Loucy (cell line): ENCODE measurements around the gene SPATA20.

Experiments
- H2AFZ ChIP-seq: fragments of 200-600 bp; sonication (generic); 2 replicates; pipeline ENCODE4 v1.6.0; 2016; ENCODE audit warnings: antibody characterized with exemption, mild to moderate bottlenecking, low read length, moderate library complexity
- H3F3A ChIP-seq: fragments of 200-600 bp; 2 replicates; pipeline ENCODE4 v1.6.0; 2016; ENCODE audit warnings: antibody characterized with exemption, low read depth, mild to moderate bottlenecking
- H3K27me3 ChIP-seq: fragments of 200-600 bp; sonication (generic); 2 replicates; pipeline ENCODE4 v1.6.1; 2014; ENCODE audit warnings: low read length, mild to moderate bottlenecking; ENCODE audit not compliant: insufficient read depth, poor library complexity, severe bottlenecking
- H3K36me3 ChIP-seq: fragments of 200-600 bp; sonication (generic); 2 replicates; pipeline ENCODE4 v1.6.1; 2016; ENCODE audit warnings: low read length; ENCODE audit not compliant: insufficient read depth
- H3K4me1 ChIP-seq: fragments of 200-600 bp; sonication (generic); 2 replicates; pipeline ENCODE4 v1.5.1; 2014; ENCODE audit warnings: low read length, mild to moderate bottlenecking; ENCODE audit not compliant: insufficient read depth, poor library complexity, severe bottlenecking
- H3K4me2 ChIP-seq: fragments of 200-600 bp; sonication (generic); 2 replicates; pipeline ENCODE4 v1.6.0; 2014; ENCODE audit warnings: antibody characterized with exemption, low read length, low read depth, mild to moderate bottlenecking; ENCODE audit not compliant: poor library complexity, severe bottlenecking
- H3K4me3 ChIP-seq: fragments of 200-600 bp; sonication (generic); 2 replicates; pipeline ENCODE4 v1.5.1; 2014; ENCODE audit warnings: low read length, mild to moderate bottlenecking, mixed read lengths; ENCODE audit not compliant: poor library complexity, severe bottlenecking
- H3K79me2 ChIP-seq: fragments of 200-600 bp; sonication (generic); 2 replicates; pipeline ENCODE4 v1.6.1; 2014; ENCODE audit warnings: low read length; ENCODE audit not compliant: insufficient read depth
- H3K9ac ChIP-seq: fragments of 200-600 bp; sonication (generic); 2 replicates; pipeline ENCODE4 v1.6.0; 2014; ENCODE audit warnings: mild to moderate bottlenecking, low read depth, low read length, moderate library complexity; ENCODE audit not compliant: poor library complexity, severe bottlenecking
- H3K9me2 ChIP-seq: fragments of 200-600 bp; sonication (generic); replicated peaks from 2 replicates; pipeline ENCODE4 v1.6.1; 2016; ENCODE audit warnings: low read depth, low read length, mixed read lengths
- H3K9me3 ChIP-seq: fragments of 200-600 bp; sonication (generic); 2 replicates; pipeline ENCODE4 v1.6.1; 2014; ENCODE audit warnings: mild to moderate bottlenecking, antibody characterized with exemption, low read length, low read depth; ENCODE audit not compliant: insufficient read depth
- H4K20me1 ChIP-seq: fragments of 200-600 bp; sonication (generic); 2 replicates; pipeline ENCODE4 v1.6.0; 2014; ENCODE audit warnings: antibody characterized with exemption, low read length, mild to moderate bottlenecking; ENCODE audit not compliant: insufficient read depth, poor library complexity, severe bottlenecking
- EZH2phosphoT487 ChIP-seq: fragments of 200-600 bp; IDR thresholded peaks from 2 replicates; pipeline ENCODE4 v1.6.1; 2018; ENCODE audit warnings: antibody characterized with exemption, mild to moderate bottlenecking, moderate library complexity, borderline replicate concordance
- TF ChIP-seq, protein P1 (sequence below): fragments of 200-600 bp; sonication (generic); conservative IDR thresholded peaks from 2 replicates; pipeline ENCODE4 v1.5.1; 2014; ENCODE audit warnings: mild to moderate bottlenecking, antibody characterized with exemption, low read length

The SPATA20 gene

DNA sequence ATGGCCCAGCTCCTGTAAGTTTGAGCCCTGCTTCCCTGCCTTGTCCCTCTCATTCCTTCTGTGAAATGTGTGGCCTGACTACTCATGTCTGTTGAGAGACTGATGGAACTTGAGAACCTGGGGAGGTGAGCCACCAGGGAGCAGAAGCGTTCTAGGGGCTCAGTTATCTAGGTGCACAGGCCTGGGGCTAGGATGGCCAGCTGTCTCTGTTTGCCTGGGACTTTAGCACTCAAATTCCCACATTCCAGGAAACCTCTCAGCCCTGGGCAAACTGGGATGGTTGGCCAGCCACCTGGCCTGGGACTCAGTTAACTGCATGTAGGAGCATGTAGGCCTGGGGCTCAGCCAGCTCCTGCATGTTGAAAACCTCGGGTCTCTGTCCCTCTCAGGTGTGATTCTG, 23.8 kb upstream of the SPATA20 start:
- no peaks in the 10 kb centered on the region for H3K9me3 ChIP-seq
- no peaks in the 10 kb centered on the region for H3K9me2 ChIP-seq
- H3K27me3 ChIP-seq, result no peaks in the 10 kb centered on the region
- H3K9ac ChIP-seq, result no peak overlapping the region
- no peak overlapping the region for H3K4me2 ChIP-seq
- H3K4me3 ChIP-seq, result no peak overlapping the region
- H4K20me1 ChIP-seq, result no peaks in the 10 kb centered on the region
- no peaks in the 10 kb centered on the region for H3K79me2 ChIP-seq
- no peak for TF ChIP-seq EZH2phosphoT487
- TF ChIP-seq, protein P1, sequence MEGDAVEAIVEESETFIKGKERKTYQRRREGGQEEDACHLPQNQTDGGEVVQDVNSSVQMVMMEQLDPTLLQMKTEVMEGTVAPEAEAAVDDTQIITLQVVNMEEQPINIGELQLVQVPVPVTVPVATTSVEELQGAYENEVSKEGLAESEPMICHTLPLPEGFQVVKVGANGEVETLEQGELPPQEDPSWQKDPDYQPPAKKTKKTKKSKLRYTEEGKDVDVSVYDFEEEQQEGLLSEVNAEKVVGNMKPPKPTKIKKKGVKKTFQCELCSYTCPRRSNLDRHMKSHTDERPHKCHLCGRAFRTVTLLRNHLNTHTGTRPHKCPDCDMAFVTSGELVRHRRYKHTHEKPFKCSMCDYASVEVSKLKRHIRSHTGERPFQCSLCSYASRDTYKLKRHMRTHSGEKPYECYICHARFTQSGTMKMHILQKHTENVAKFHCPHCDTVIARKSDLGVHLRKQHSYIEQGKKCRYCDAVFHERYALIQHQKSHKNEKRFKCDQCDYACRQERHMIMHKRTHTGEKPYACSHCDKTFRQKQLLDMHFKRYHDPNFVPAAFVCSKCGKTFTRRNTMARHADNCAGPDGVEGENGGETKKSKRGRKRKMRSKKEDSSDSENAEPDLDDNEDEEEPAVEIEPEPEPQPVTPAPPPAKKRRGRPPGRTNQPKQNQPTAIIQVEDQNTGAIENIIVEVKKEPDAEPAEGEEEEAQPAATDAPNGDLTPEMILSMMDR, result no peak
- H2AFZ ChIP-seq, result no peak overlapping the region
- no peaks in the 10 kb centered on the region for H3K36me3 ChIP-seq
- no peaks in the 10 kb centered on the region for H3F3A ChIP-seq
- H3K4me1 ChIP-seq, result no peaks in the 10 kb centered on the region

DNA sequence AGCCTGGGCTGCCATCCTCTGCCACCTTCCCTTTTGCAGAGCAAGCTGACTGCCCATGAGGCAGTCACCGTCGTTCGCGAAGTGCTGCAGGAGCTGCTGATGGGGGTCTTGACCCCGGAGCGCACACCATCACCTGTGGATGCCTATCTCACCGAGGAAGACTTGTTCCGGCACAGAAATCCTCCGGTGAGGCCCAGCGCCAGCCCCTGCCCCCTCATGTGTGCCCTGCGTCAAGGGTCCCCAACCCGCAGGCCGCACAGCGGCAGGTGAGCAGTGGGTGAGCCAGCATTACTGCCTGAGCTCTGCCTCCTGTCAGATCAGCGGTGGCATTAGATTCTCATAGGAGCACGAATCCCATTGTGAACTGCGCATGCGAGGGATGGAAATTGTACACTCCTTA, 22.1 kb upstream of the SPATA20 start:
- Histone ChIP-seq H3K27me3 (no peaks in the 10 kb centered on the region), H2AFZ (no peak overlapping the region), H4K20me1 (no peaks in the 10 kb centered on the region), H3K79me2 (no peaks in the 10 kb centered on the region), H3K4me2 (no peak overlapping the region), H3F3A (no peaks in the 10 kb centered on the region), H3K4me1 (no peaks in the 10 kb centered on the region), H3K36me3 (no peaks in the 10 kb centered on the region), H3K9me3 (no peaks in the 10 kb centered on the region), H3K9ac (no peak overlapping the region), H3K9me2 (no peaks in the 10 kb centered on the region), H3K4me3 (no peak overlapping the region)
- TF ChIP-seq, protein P1, result no peak
- no peak for TF ChIP-seq EZH2phosphoT487

DNA sequence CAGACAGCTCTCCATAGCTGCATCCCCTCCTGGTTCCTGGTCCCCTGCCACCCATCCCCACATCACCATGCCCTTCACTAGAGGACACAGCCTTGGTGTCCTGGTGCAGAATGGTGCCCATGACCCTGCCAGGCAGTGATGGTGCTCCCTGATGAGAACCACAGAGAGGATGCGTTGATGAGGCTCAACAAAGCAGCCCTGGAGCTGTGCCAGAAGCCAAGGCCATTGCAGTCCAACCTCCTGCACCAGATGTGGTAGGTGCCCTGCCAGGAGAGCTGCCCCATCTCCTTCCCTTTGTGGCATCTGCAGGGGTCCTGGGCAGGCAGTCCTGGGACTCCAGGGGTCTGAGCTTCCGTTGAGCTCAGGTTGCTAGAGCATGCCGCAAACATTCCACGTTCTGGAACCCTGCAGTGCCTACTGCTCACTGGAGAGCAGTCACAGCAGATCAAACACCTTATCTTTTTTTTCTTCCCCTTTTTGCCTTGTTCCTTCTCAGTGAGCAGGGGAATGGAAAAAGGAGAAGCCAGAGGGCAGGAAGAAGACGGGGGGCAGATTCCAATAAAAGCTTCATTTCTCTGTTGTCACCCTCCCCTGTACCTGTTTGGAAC, 19.7 kb upstream of the SPATA20 start:
- no peak overlapping the region for H3K4me3 ChIP-seq
- H4K20me1 ChIP-seq, result no peaks in the 10 kb centered on the region
- no peaks in the 10 kb centered on the region for H3K27me3 ChIP-seq
- no peak overlapping the region for H2AFZ ChIP-seq
- H3K4me2 ChIP-seq, result no peak overlapping the region
- H3K36me3 ChIP-seq, result no peaks in the 10 kb centered on the region
- no peak overlapping the region for H3K9ac ChIP-seq
- H3F3A ChIP-seq, result no peaks in the 10 kb centered on the region
- H3K9me3 ChIP-seq, result no peaks in the 10 kb centered on the region
- no peaks in the 10 kb centered on the region for H3K79me2 ChIP-seq
- H3K9me2 ChIP-seq, result no peaks in the 10 kb centered on the region
- TF ChIP-seq, protein P1, result no peak
- TF ChIP-seq EZH2phosphoT487, result no peak
- no peaks in the 10 kb centered on the region for H3K4me1 ChIP-seq
